ENCODE results near the gene NFATC1. TPM values are rescaled to one million over a fixed set of nuclear protein-coding genes. Genes with fewer than 3 reads are reported as not detected.

The NFATC1 gene
- total RNA-seq, 1 donor from 2014 or later, result 18.3 TPM

- DNase-seq, result no peak
- peaks cover 28% of the 10 kb centered on the region for H3K4me1 ChIP-seq
- H3K9me3 ChIP-seq (replicated peaks), result no peaks in the 10 kb centered on the region
- peaks cover 68% of the 10 kb centered on the region for H3K36me3 ChIP-seq
- intact Hi-C loops (cut with micrococcal nuclease), result no loop called here
- TF ChIP-seq CTCF (IDR thresholded peaks at IDR 0.05; ENCODE audit: borderline replicate concordance), result no peak
- no peaks in the 10 kb centered on the region for H3K27me3 ChIP-seq (ENCODE audit: low read depth)
- peak overlapping the region; percentile 64 for H3K27ac ChIP-seq (replicated peaks)
- no peak overlapping the region for H3K4me3 ChIP-seq
Measured at GRCh38 chr18:79452991-79453645, 57.4 kb downstream of the NFATC1 start.

- Histone ChIP-seq H3K9me3 (replicated peaks) (no peaks in the 10 kb centered on the region), H3K36me3 (peaks cover 61% of the 10 kb centered on the region), H3K4me3 (no peak overlapping the region), H3K4me1 (peaks cover 33% of the 10 kb centered on the region), H3K27me3 (ENCODE audit: low read depth) (no peaks in the 10 kb centered on the region), H3K27ac (replicated peaks) (peak overlapping the region; percentile 64)
- DNase-seq, result peak; percentile 65
- no peak for TF ChIP-seq CTCF (IDR thresholded peaks at IDR 0.05; ENCODE audit: borderline replicate concordance)
- intact Hi-C loops (cut with micrococcal nuclease), result no loop called here
Measured at GRCh38 chr18:79453816-79454735, 58.3 kb downstream of the NFATC1 start.

GRCh38 chr18:79455261-79455660, 59.5 kb downstream of the NFATC1 start:
- intact Hi-C loops (cut with micrococcal nuclease), result no loop called here
- peaks cover 50% of the 10 kb centered on the region for H3K36me3 ChIP-seq
- H3K9me3 ChIP-seq (replicated peaks), result no peaks in the 10 kb centered on the region
- TF ChIP-seq CTCF (IDR thresholded peaks at IDR 0.05; ENCODE audit: borderline replicate concordance), result no peak
- no peaks in the 10 kb centered on the region for H3K27me3 ChIP-seq (ENCODE audit: low read depth)
- no peak for DNase-seq
- H3K4me1 ChIP-seq, result peaks cover 44% of the 10 kb centered on the region
- H3K4me3 ChIP-seq, result no peak overlapping the region
- H3K27ac ChIP-seq (replicated peaks), result no peak overlapping the region

GRCh38 chr18:79456105-79456980, 60.6 kb downstream of the NFATC1 start:
- TF ChIP-seq CTCF (IDR thresholded peaks at IDR 0.05; ENCODE audit: borderline replicate concordance), result no peak
- H3K9me3 ChIP-seq (replicated peaks), result no peaks in the 10 kb centered on the region
- no peak for DNase-seq
- no peaks in the 10 kb centered on the region for H3K27me3 ChIP-seq (ENCODE audit: low read depth)
- peaks cover 40% of the 10 kb centered on the region for H3K36me3 ChIP-seq
- H3K4me3 ChIP-seq, result no peak overlapping the region
- H3K27ac ChIP-seq (replicated peaks), result no peak overlapping the region
- intact Hi-C loops (cut with micrococcal nuclease), result no loop called here
- peaks cover 53% of the 10 kb centered on the region for H3K4me1 ChIP-seq

- no peak for DNase-seq
- intact Hi-C loops (cut with micrococcal nuclease), result no loop called here
- no peaks in the 10 kb centered on the region for H3K9me3 ChIP-seq (replicated peaks)
- no peak overlapping the region for H3K4me3 ChIP-seq
- no peak for TF ChIP-seq CTCF (IDR thresholded peaks at IDR 0.05; ENCODE audit: borderline replicate concordance)
- no peaks in the 10 kb centered on the region for H3K27me3 ChIP-seq (ENCODE audit: low read depth)
- no peak overlapping the region for H3K27ac ChIP-seq (replicated peaks)
- H3K4me1 ChIP-seq, result peaks cover 53% of the 10 kb centered on the region
- H3K36me3 ChIP-seq, result peaks cover 39% of the 10 kb centered on the region
Measured at GRCh38 chr18:79457239-79457638, 61.5 kb downstream of the NFATC1 start.

All from left ventricle myocardium inferior (tissue), 1 donor.